KBM-7 (cell line): ENCODE results near the gene DLGAP1.
A peak's percentile ranks its signal among the peaks of the same experiment; 100 is the strongest.

Experiments used
- DNase-seq: peaks from one replicate; pipeline ENCODE4 v3.0.0-alpha.2; 2015
- in situ Hi-C: fragments of 300-500 bp; cut with MboI; formaldehyde crosslinking; loops from 2 replicates; pipeline ENCODE4 v1.14.3; 2020; ENCODE audit warnings: low sequenced_read_pairs, low pct_unique_long_range_greater_than_20kb, mixed read lengths

Gene DLGAP1

GRCh38 chr18:3794537-3795348, 660.4 kb downstream of the DLGAP1 start:
- no peak for DNase-seq

DNA sequence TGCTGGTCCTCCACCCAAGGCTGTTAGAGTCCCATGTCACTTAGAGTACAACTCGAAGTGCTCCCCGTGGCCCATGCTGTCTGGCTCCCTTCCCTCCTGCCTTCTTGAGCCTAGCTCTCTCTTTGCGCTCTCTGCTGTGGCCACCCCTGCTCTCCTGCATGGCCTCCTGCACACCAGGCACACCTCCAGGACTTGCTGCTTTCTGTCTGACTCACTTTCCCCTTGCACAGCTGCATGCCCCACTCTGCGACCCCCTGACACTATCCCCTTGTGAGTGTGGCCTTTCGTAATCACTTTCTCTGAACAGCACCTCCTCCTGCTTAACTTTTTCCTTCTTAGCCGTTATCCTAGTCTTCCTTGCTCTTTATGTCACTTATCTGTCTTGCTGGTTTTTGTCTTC, 661.6 kb downstream of the DLGAP1 start:
- DNase-seq = no peak
- in situ Hi-C loops = no loop called here

More at GRCh38 chr18:3794537-3795348, 660.4 kb downstream of the DLGAP1 start:
- in situ Hi-C loops = no loop called here

GRCh38 chr18:3793111-3793510, 662.0 kb downstream of the DLGAP1 start:
- in situ Hi-C loops = no loop called here
- DNase-seq = no peak

- in situ Hi-C loops = no loop called here
- no peak for DNase-seq
These were observed 662.4 kb downstream of the DLGAP1 start for GRCh38 chr18:3792711-3793110.

DNA sequence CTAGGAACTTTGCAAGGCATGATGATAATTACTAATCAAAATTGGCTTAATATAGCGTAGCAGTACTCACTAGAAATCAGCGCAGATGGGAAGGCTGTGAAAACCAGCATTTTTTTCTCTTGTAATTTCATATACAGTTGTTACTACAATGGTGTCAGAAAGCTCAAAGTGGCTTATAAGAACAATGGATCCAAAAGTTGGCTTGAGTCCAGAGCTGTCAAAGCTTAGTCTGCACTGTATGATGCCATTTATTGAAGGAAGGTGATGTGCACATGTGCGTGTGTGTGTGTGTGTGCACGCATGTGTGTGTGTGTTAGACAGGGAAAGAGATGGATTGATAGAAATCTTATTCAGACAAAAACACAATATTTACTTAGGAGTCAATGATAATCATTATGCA, 663.9 kb downstream of the DLGAP1 start:
- in situ Hi-C loops = no loop called here
- no peak for DNase-seq

DNA sequence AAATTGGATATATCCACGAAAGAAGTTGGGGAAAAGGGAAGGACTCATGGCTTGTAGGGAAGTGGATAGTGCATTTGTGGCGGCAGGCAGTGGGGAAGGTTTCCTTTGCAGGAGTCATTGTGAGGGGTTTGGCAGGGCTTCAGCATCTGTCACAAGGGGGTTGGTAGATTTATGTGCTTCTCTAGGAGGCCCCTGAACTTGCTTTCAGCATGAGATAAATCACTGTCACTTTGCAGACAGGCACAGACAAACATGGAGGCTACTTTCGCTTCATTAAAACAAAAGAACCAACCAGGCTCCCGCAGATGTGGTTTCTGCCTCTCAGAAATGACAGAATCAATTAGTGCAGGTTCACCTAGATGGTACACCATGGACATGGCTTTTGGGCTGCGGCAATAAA, 664.4 kb downstream of the DLGAP1 start:
- peak; percentile 10 for DNase-seq
- in situ Hi-C loops = no loop called here

DNA sequence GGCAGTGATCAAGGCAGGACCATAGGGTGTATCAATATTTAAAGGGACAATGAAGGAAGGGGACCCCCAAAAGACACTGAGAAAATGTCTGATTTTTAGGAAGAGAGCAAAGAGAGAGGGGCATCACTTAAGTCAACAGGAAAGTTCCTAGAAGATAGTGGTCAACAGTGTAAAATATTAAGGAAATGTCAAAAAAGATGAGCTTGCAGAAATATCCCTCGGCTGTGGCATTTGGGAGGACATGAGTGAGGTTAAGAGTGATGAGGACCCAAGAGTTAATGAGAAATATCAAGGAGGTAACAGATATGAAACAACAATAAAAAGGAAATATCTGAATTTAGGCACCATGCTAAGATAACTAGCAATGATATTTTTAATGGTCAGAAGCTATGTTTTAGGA, 665.6 kb downstream of the DLGAP1 start:
- no peak for DNase-seq
- in situ Hi-C loops = no loop called here

- in situ Hi-C loops = no loop called here
- no peak for DNase-seq
These were observed 670.2 kb downstream of the DLGAP1 start for GRCh38 chr18:3784949-3785348.

- in situ Hi-C loops = no loop called here
- no peak for DNase-seq
These were observed 672.2 kb downstream of the DLGAP1 start for GRCh38 chr18:3782901-3783300.

DNA sequence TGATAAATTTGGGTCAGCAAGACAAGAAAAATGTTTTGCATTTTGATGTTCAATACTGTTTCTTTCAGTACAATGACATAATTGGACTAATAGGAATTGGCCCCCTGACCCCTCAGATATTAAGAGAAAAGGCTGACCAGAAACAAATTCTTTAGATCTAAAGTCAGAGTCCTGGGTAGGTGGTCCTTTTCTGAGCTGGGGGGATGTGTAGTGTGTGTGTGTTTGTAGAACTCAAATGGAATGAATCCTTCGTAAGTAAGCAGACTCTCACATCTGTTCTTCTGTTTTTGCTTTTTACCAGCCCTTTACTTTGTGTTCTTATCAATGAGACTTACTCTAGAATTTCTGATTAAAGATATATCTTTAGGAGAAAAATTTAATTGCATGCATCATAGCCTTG, 677.4 kb downstream of the DLGAP1 start:
- no peak for DNase-seq
- in situ Hi-C loops = no loop called here

GRCh38 chr18:3777122-3777521, 678.0 kb downstream of the DLGAP1 start:
- DNase-seq = no peak
- in situ Hi-C loops = no loop called here

GRCh38 chr18:3775996-3776395, 679.1 kb downstream of the DLGAP1 start:
- in situ Hi-C loops = no loop called here
- no peak for DNase-seq

GRCh38 chr18:3773303-3773702, 681.8 kb downstream of the DLGAP1 start:
- in situ Hi-C loops = no loop called here
- DNase-seq = no peak

DNA sequence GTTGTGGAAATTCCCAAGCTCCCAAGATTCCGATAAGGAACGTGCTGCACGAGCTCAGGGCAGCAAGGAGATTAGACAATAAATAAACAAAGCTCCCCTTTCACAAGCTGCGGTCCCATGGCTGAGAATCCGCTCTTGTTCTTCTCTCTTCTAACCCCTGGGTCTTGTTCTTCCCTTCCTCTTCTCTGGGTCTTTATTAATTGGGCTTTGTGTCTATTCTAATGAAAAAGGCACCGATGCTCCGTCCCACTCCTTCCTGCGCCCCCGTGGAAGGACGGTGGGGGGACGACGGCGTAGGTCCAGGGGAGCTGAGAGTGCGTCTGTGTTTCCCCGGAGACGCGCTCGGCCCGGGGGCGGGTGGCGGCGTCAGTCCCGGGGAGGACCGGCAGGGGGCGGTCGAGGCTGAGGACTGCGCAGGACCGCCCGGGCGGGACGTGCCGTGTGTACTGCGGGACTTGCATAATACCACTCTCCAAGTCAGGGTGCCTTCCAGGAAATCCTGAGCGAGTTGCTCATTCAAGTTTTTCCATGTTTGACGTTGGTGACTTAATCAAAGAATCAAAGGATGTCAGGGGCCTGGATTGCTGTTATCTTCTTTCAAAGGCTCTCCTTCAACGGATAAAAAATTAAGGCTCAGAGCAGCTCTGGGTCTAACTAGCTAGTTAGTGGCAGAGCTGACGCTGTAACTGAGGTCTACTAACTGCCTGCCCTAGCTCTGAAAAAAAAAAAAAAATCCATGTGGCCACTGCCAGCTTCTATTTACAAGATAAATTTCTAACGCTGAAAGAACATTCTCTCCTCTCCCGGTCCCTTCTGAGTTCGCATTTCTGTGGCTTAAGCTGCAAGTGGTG, 683.8 kb downstream of the DLGAP1 start:
- peak; percentile 87 for DNase-seq
- in situ Hi-C loops = no loop called here

DNA sequence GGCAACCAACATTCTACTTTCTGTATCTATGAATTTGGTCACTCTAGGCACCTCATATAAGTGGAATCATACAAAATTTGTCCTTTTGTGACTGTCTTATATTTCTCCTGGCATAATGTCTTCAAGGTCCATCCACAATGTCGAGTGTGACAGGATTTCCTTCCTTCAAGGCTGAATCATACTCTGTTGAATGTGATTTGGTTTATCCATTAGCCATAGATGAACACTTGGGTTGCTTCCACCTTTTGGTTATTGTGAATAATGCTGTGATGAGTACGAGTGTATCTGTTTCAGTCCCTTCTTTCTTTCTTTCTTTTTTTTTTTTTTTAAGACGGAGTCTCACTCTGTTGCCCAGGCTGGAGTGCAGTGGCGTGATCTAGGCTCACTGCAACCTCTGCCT, 693.8 kb downstream of the DLGAP1 start:
- in situ Hi-C loops = no loop called here
- DNase-seq = no peak

DNA sequence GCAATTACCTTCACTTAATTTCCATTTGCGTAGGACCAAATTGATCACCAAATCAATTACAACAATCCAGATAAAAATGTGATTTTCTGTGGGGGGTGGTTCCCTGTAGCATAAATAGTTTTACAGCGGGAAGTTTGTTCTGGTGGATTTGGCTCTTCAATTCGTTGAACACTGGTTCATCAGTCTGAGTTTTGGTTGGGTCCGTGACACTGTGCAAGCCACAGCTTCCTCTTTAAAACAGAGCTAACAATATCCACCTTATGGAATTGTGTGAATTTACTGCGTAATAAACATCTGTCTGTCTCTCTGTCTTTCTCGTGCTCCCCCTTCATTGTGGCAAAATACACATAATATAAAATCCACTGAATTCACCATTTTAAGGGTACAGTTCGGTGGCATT, 694.4 kb downstream of the DLGAP1 start:
- in situ Hi-C loops = no loop called here
- DNase-seq = peak; percentile 44

- DNase-seq = no peak
- in situ Hi-C loops = no loop called here
These were observed 696.0 kb downstream of the DLGAP1 start for GRCh38 chr18:3759099-3759498.

DNA sequence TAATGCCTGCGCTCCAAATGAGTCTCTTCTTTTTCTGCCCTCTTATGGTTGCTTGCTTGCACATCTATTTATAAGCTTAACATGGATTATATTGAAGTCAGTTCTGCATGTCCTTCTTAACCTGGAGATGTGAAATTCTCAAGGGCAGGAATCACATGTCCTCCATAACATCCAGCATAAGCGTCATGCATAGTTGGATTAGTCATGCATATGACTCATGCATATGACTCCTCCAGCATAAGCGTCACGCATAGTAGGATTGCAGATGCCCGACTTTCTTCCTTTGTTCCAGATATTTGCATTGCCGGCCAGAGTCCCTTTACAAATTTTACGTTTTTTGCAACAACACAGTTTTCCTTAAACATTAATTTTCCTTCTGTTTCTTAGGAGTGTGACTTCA, 696.6 kb downstream of the DLGAP1 start:
- no peak for DNase-seq
- in situ Hi-C loops = no loop called here

DNA sequence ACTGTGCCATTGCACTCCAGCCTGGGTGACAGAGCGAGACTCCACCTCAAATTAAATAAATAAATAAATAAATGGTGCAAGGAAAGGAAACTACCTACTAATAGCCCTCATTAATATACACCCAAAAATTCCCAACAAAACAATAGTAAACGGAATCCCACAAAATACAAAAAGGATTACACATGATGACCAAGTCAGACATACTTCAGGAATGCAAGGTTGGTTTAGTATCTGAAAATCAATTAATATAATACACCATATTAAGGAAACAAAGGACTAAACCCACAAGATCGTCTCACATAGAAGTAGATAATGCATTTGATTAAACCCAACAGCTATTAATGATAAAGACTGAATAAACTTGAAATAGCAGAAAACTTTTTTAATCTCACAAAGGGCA, 697.7 kb downstream of the DLGAP1 start:
- in situ Hi-C loops = no loop called here

DNA sequence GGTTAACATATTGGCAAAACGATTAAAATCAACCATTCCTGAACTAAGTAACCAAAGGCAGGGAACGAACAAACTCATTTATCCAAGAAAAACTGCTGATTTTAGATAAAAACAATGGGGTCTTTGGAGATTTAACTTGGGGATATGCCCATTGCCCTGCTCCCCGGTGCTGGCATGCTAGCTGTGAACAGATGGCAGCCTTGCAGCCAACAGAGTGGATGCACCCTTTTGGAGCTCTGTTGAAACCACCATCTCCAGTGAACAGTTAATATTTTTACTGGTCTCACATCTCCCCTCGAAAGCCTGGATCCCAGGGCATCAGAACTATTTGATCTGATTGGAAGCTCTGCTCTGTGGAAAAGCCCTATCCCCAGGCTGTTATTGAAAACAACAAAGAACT, 702.0 kb downstream of the DLGAP1 start:
- in situ Hi-C loops = no loop called here
- DNase-seq = no peak

More for the DNA sequence above, 697.7 kb downstream of the DLGAP1 start:
- no peak for DNase-seq
